GM12878 (cell line): ENCODE results near the gene SETBP1.

Experiments used
- DPF2 ChIP-seq: fragments of 450-650 bp; IDR thresholded peaks from 2 replicates; pipeline ENCODE4 v1.6.1; 2017; ENCODE audit warnings: mild to moderate bottlenecking
- EZH2 ChIP-seq: IDR thresholded peaks from 2 replicates; pipeline ENCODE4 v1.6.1; 2012; ENCODE audit warnings: low read depth, mild to moderate bottlenecking, control low read depth, inconsistent platforms, low read length, borderline replicate concordance; ENCODE audit not compliant: control insufficient read depth
- GABPA ChIP-seq: IDR thresholded peaks from 2 replicates; pipeline ENCODE4 v1.6.1; 2014; ENCODE audit warnings: antibody characterized with exemption, low read depth, mild to moderate bottlenecking, inconsistent platforms
- HDAC2 ChIP-seq: fragments of 200-600 bp; sonication (generic); IDR thresholded peaks from 2 replicates; pipeline ENCODE4 v1.6.1; 2017
- NBN ChIP-seq: fragments of 450-650 bp; IDR thresholded peaks from 2 replicates; pipeline ENCODE4 v1.6.1; 2016
- NFIC ChIP-seq: IDR thresholded peaks from 2 replicates; pipeline ENCODE4 v1.6.1; 2012; ENCODE audit warnings: low read depth, mild to moderate bottlenecking, inconsistent platforms, low read length, moderate library complexity
- POLR2AphosphoS5 ChIP-seq: IDR thresholded peaks from 2 replicates; pipeline ENCODE4 v1.6.1; 2011; ENCODE audit warnings: mild to moderate bottlenecking, low read length, inconsistent platforms
- SUZ12 ChIP-seq: fragments of 200-600 bp; sonication (generic); IDR thresholded peaks from one replicate; pipeline ENCODE4 v1.6.1; 2018; ENCODE audit warnings: antibody characterized with exemption, mild to moderate bottlenecking; ENCODE audit not compliant: unreplicated experiment
- TF ChIP-seq, protein P1 (sequence below): IDR thresholded peaks from 2 replicates; pipeline ENCODE4 v1.6.1; 2011; ENCODE audit warnings: borderline replicate concordance, low read depth, mild to moderate bottlenecking, moderate library complexity, low read length; ENCODE audit not compliant: insufficient read depth, poor library complexity, severe bottlenecking
- TF ChIP-seq, protein P2 (sequence below): IDR thresholded peaks from 2 replicates; pipeline ENCODE4 v1.6.1; 2011; ENCODE audit warnings: low read depth, mild to moderate bottlenecking, low read length, moderate library complexity, borderline replicate concordance; ENCODE audit errors: extremely low read depth

DNA sequence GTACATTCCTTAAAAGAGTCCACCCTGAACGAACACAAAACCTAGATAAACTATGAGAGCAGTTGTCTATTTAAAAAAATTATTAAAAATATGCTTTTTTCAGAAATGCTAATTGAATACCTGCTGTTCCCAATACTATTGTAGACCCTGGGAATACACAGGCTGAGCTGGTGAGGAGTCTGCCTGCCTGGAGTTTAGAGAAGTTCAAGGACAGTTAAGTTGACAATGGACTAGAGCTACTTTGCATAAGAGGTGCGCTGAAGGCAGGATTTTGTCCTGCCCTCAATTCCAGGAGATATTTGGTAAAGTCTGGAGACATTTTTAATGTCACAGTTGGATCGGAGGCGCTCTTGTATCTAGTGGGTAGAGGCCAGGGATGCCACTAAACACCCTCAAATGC is 110.2 kb downstream of the SETBP1 start:
- TF ChIP-seq EZH2: no peak
- TF ChIP-seq, protein P1, sequence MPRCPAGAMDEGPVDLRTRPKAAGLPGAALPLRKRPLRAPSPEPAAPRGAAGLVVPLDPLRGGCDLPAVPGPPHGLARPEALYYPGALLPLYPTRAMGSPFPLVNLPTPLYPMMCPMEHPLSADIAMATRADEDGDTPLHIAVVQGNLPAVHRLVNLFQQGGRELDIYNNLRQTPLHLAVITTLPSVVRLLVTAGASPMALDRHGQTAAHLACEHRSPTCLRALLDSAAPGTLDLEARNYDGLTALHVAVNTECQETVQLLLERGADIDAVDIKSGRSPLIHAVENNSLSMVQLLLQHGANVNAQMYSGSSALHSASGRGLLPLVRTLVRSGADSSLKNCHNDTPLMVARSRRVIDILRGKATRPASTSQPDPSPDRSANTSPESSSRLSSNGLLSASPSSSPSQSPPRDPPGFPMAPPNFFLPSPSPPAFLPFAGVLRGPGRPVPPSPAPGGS: no peak
- no peak for TF ChIP-seq GABPA
- TF ChIP-seq NFIC: no peak
- no peak for TF ChIP-seq POLR2AphosphoS5
- no peak for TF ChIP-seq HDAC2
- TF ChIP-seq, protein P2, sequence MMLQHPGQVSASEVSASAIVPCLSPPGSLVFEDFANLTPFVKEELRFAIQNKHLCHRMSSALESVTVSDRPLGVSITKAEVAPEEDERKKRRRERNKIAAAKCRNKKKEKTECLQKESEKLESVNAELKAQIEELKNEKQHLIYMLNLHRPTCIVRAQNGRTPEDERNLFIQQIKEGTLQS: no peak
- TF ChIP-seq SUZ12: no peak
- TF ChIP-seq NBN: no peak
- TF ChIP-seq DPF2: no peak
